ENCODE data around the gene DELE1.
A peak's percentile ranks its signal among the peaks of the same experiment; 100 is the strongest.

DELE1 gene

GRCh38 chr5:141952020-141952419, 28.3 kb downstream of the DELE1 start:
- no peak overlapping the region for H3K4me2 ChIP-seq (ENCODE audit: low read depth, low read length, poor library complexity, severe bottlenecking)
- no peaks in the 10 kb centered on the region for H3K9me3 ChIP-seq (ENCODE audit: insufficient read depth, low read depth, low read length)
- no peak overlapping the region for H2AFZ ChIP-seq (ENCODE audit: low read length)
- H3K9me2 ChIP-seq (replicated peaks; ENCODE audit: low read depth, low read length), result no peaks in the 10 kb centered on the region
- no peaks in the 10 kb centered on the region for H3K36me3 ChIP-seq (ENCODE audit: insufficient read depth, low read length)
- no peak overlapping the region for H3K9ac ChIP-seq (ENCODE audit: low read depth, low read length, poor library complexity, severe bottlenecking)
- no peaks in the 10 kb centered on the region for H3F3A ChIP-seq (ENCODE audit: low read depth)
- H3K79me2 ChIP-seq (ENCODE audit: insufficient read depth, low read length), result no peaks in the 10 kb centered on the region
- no peak overlapping the region for H3K4me3 ChIP-seq (ENCODE audit: low read length, poor library complexity, severe bottlenecking)
- H3K27me3 ChIP-seq (ENCODE audit: insufficient read depth, low read length, poor library complexity, severe bottlenecking), result no peaks in the 10 kb centered on the region
- no peaks in the 10 kb centered on the region for H4K20me1 ChIP-seq (ENCODE audit: insufficient read depth, low read length, poor library complexity, severe bottlenecking)
- no peak for TF ChIP-seq EZH2phosphoT487 (IDR thresholded peaks at IDR 0.05; ENCODE audit: borderline replicate concordance)
- TF ChIP-seq CTCF (conservative IDR thresholded peaks at IDR 0.05; ENCODE audit: low read length), result no peak
- peaks cover 15% of the 10 kb centered on the region for H3K4me1 ChIP-seq (ENCODE audit: insufficient read depth, low read length, poor library complexity, severe bottlenecking)

GRCh38 chr5:141954194-141954593, 30.5 kb downstream of the DELE1 start:
- Histone ChIP-seq H3K27me3 (ENCODE audit: insufficient read depth, low read length, poor library complexity, severe bottlenecking) (no peaks in the 10 kb centered on the region), H3F3A (ENCODE audit: low read depth) (no peaks in the 10 kb centered on the region), H3K9me3 (ENCODE audit: insufficient read depth, low read depth, low read length) (no peaks in the 10 kb centered on the region), H3K4me1 (ENCODE audit: insufficient read depth, low read length, poor library complexity, severe bottlenecking) (peaks cover 36% of the 10 kb centered on the region), H3K9me2 (replicated peaks; ENCODE audit: low read depth, low read length) (no peaks in the 10 kb centered on the region), H2AFZ (ENCODE audit: low read length) (no peak overlapping the region), H3K79me2 (ENCODE audit: insufficient read depth, low read length) (no peaks in the 10 kb centered on the region), H3K4me2 (ENCODE audit: low read depth, low read length, poor library complexity, severe bottlenecking) (peak overlapping the region; percentile 11), H3K9ac (ENCODE audit: low read depth, low read length, poor library complexity, severe bottlenecking) (no peak overlapping the region), H3K36me3 (ENCODE audit: insufficient read depth, low read length) (no peaks in the 10 kb centered on the region), H3K4me3 (ENCODE audit: low read length, poor library complexity, severe bottlenecking) (no peak overlapping the region), H4K20me1 (ENCODE audit: insufficient read depth, low read length, poor library complexity, severe bottlenecking) (no peaks in the 10 kb centered on the region)
- TF ChIP-seq CTCF (conservative IDR thresholded peaks at IDR 0.05; ENCODE audit: low read length), result no peak
- TF ChIP-seq EZH2phosphoT487 (IDR thresholded peaks at IDR 0.05; ENCODE audit: borderline replicate concordance), result no peak

GRCh38 chr5:141957367-141957996, 33.8 kb downstream of the DELE1 start:
- Histone ChIP-seq H2AFZ (ENCODE audit: low read length) (no peak overlapping the region; the same call in 1 of the 2 replicates), H3K4me2 (ENCODE audit: low read depth, low read length, poor library complexity, severe bottlenecking) (peak overlapping the region; percentile 88), H3K4me1 (ENCODE audit: insufficient read depth, low read length, poor library complexity, severe bottlenecking) (peaks cover 45% of the 10 kb centered on the region)

More at GRCh38 chr5:141957367-141957996, 33.8 kb downstream of the DELE1 start:
- no peaks in the 10 kb centered on the region for H3K9me3 ChIP-seq (ENCODE audit: insufficient read depth, low read depth, low read length)
- no peaks in the 10 kb centered on the region for H4K20me1 ChIP-seq (ENCODE audit: insufficient read depth, low read length, poor library complexity, severe bottlenecking)
- no peaks in the 10 kb centered on the region for H3K36me3 ChIP-seq (ENCODE audit: insufficient read depth, low read length)
- H3K9me2 ChIP-seq (replicated peaks; ENCODE audit: low read depth, low read length), result no peaks in the 10 kb centered on the region
- no peaks in the 10 kb centered on the region for H3K27me3 ChIP-seq (ENCODE audit: insufficient read depth, low read length, poor library complexity, severe bottlenecking)
- TF ChIP-seq CTCF (conservative IDR thresholded peaks at IDR 0.05; ENCODE audit: low read length) (no peak), EZH2phosphoT487 (IDR thresholded peaks at IDR 0.05; ENCODE audit: borderline replicate concordance) (no peak)
- H3F3A ChIP-seq (ENCODE audit: low read depth), result no peaks in the 10 kb centered on the region
- peak overlapping the region; percentile 73 for H3K4me3 ChIP-seq (ENCODE audit: low read length, poor library complexity, severe bottlenecking)
- H3K79me2 ChIP-seq (ENCODE audit: insufficient read depth, low read length), result no peaks in the 10 kb centered on the region
- peak overlapping the region; percentile 73 for H3K9ac ChIP-seq (ENCODE audit: low read depth, low read length, poor library complexity, severe bottlenecking)
